GM12878 (cell line): ENCODE data around the gene LYRM2.

Experiments used
- BCLAF1 ChIP-seq: fragments of 450-650 bp; IDR thresholded peaks from 2 replicates; pipeline ENCODE4 v1.6.1; 2017; ENCODE audit warnings: antibody characterized with exemption, mild to moderate bottlenecking, moderate library complexity
- CREM ChIP-seq: IDR thresholded peaks from 2 replicates; pipeline ENCODE4 v1.6.1; 2014; ENCODE audit warnings: antibody characterized with exemption, low read depth
- CTCF ChIP-seq, 3 experiments: IDR thresholded peaks in 2 of 3; conservative IDR thresholded peaks in 1 of 3; 2 replicates each; pipeline ENCODE4 v1.5.1; 2011; ENCODE audit warnings: low read depth in 3 of 3, low read length in 3 of 3, mild to moderate bottlenecking in 3 of 3, control low read depth in 2 of 3, moderate library complexity in 2 of 3, inconsistent platforms in 1 of 3, mixed read lengths in 1 of 3; ENCODE audit not compliant: control insufficient read depth in 2 of 3, insufficient read depth in 1 of 3; ENCODE audit errors: extremely low read depth in 1 of 3
- EP300 ChIP-seq, 2 experiments: fragments of 150-350 bp in 1 of 2; IDR thresholded peaks; 2 replicates each; pipeline ENCODE4 v1.6.1; 2011 to 2012; ENCODE audit warnings: low read depth in 2 of 2, low read length in 2 of 2, borderline replicate concordance in 1 of 2, improper control_type of control experiment in 1 of 2, inconsistent platforms in 1 of 2; ENCODE audit not compliant: control insufficient read depth in 1 of 2
- EZH2 ChIP-seq: IDR thresholded peaks from 2 replicates; pipeline ENCODE4 v1.6.1; 2012; ENCODE audit warnings: low read depth, mild to moderate bottlenecking, control low read depth, inconsistent platforms, low read length, borderline replicate concordance; ENCODE audit not compliant: control insufficient read depth
- MAX ChIP-seq: IDR thresholded peaks from 2 replicates; pipeline ENCODE4 v1.6.1; 2012; ENCODE audit warnings: low read depth, low read length, improper control_type of control experiment
- MYC ChIP-seq: IDR thresholded peaks from 2 replicates; pipeline ENCODE4 v1.6.1; 2011; ENCODE audit warnings: mild to moderate bottlenecking, low read length, moderate library complexity, inconsistent platforms; ENCODE audit not compliant: insufficient read depth, insufficient replicate concordance, insufficient read length, severe bottlenecking
- POLR2A ChIP-seq: IDR thresholded peaks from 2 replicates; pipeline ENCODE4 v1.6.1; 2011; ENCODE audit warnings: low read depth, mild to moderate bottlenecking, low read length
- POLR2AphosphoS5 ChIP-seq: IDR thresholded peaks from 2 replicates; pipeline ENCODE4 v1.6.1; 2011; ENCODE audit warnings: mild to moderate bottlenecking, low read length, inconsistent platforms
- ZBTB11 ChIP-seq: fragments of 450-650 bp; formaldehyde crosslinking; IDR thresholded peaks from 2 replicates; pipeline ENCODE4 v1.5.0; 2022; ENCODE audit warnings: mild to moderate bottlenecking, missing genetic modification characterization

GRCh38 chr6:89604653-89605052 is 33.9 kb downstream of the LYRM2 start:
- TF ChIP-seq CTCF (IDR thresholded peaks at IDR 0.05 in 2 of 3, conservative IDR thresholded peaks at IDR 0.05 in 1 of 3; ENCODE audit: control insufficient read depth in 2 of 3, extremely low read depth in 1 of 3, insufficient read depth in 1 of 3, low read depth in 3 of 3, low read length in 3 of 3): no peak
- TF ChIP-seq CREM: no peak
- TF ChIP-seq EZH2: no peak
- no peak for TF ChIP-seq POLR2A
- TF ChIP-seq EP300 (IDR thresholded peaks at IDR 0.05; ENCODE audit: borderline replicate concordance in 1 of 2, control insufficient read depth in 1 of 2, low read depth in 2 of 2, low read length in 2 of 2): no peak
- no peak for TF ChIP-seq POLR2AphosphoS5
- no peak for TF ChIP-seq MAX
- TF ChIP-seq ZBTB11 (CRISPR knock-in tag): no peak
- no peak for TF ChIP-seq BCLAF1
- TF ChIP-seq MYC: no peak
